Heart left ventricle (tissue), 13 donors: Measurements from ENCODE around the gene SLC35A1.

Experiments used
- CTCF ChIP-seq, 12 donors: fragments of 200-600 bp; sonication (generic) in 4 of 12; IDR thresholded peaks; one replicate each; pipeline versions ENCODE4 v1.5.0 to v1.8.0; 2018 to 2022; ENCODE audit warnings: antibody characterized with exemption in 12 of 12, mild to moderate bottlenecking in 5 of 12
- POLR2A ChIP-seq, 2 donors: fragments of 450-650 bp; IDR thresholded peaks; one replicate each; pipeline ENCODE4 v1.6.1; 2017; ENCODE audit warnings: antibody characterized with exemption in 2 of 2, mild to moderate bottlenecking in 2 of 2, moderate library complexity in 2 of 2
- donor health status: ischemic (EF 13 %, LVEDD 7.1; RV severe dilation, severe dysfunction).
- donor health status: DM: no; HTN: yes; CAD: no.
- donor health status: DM: no; HTN: no; CAD: no.
- donor health status: ischemic (EF 25% LVEDD 6.9; RV normal size, moderate dysfunction).
- donor health status: ischemic (EF 25% LVEDD 5.7; RV mildly dilated, moderate dysfunction).
- donor health status: ischemic (EF 35%, LVEDD 5.7; RV mildly dilated, moderate dysfunction).
- donor health status: nonischemic (EF 11% LVEDD 7.7; RV severe dilation, severe dysfunction).
- donor health status: DM: yes; HTN: yes; CAD: no.
- donor health status: PGD.
- donor health status: ischemic (EF 29% LVEDD 5.4; RV normal size, mild dysfunction).
- donor health status: nonischemic (EF 23%, LVEDD 6.1; RV moderate dilation, normal function).

DNA sequence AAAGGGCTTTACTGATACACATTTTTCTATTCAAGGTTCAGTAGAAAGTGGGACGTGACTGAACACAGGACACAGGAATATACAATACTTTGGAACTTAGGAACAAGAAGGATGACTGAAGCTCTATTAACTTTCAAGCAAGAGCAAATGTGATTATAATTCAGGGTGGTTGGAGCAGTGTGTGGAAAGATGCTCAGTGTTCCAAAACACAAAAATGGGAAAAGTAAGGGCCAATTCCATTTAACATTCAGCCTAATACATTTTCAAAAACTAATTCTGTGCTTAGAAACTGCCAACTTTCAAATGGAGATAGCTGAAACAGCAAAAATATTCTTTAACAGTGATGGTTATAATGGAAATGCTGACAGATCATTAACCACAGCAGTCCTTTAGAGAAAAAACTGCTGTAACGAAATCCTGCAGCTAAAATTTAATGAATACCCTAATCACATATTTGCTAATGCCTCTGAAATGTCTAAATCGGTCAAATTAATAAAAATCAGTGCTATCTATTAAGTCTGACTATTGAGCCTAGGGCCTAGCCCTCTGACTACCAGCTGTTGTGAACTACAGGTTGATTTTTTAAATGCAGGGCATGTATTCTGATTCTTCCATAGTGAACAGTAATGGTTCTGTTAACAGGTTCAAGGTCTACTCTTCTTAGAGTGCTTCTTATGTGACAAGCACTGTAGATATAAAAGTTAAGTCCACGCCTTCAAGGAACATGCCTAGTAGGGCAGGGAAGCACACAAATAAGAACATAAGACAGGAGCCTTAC is 71.1 kb downstream of the SLC35A1 start:
- TF ChIP-seq CTCF (IDR thresholded peaks at IDR 0.05) = no peak
- TF ChIP-seq POLR2A (IDR thresholded peaks at IDR 0.05) = no peak
